GM12872 (cell line): ENCODE results near the gene UQCR11.

Experiments used
- CTCF ChIP-seq: IDR thresholded peaks from 3 replicates; pipeline ENCODE4 v1.5.1; 2011; ENCODE audit warnings: low read depth, mild to moderate bottlenecking, low read length, moderate library complexity; ENCODE audit not compliant: insufficient read depth

Gene UQCR11

GRCh38 chr19:1622541-1622940, 17.3 kb upstream of the UQCR11 start:
- TF ChIP-seq CTCF = no peak

GRCh38 chr19:1622007-1622406, 16.7 kb upstream of the UQCR11 start:
- no peak for TF ChIP-seq CTCF

GRCh38 chr19:1621574-1621973, 16.3 kb upstream of the UQCR11 start:
- TF ChIP-seq CTCF = no peak

- TF ChIP-seq CTCF = no peak
These were observed 15.8 kb upstream of the UQCR11 start for GRCh38 chr19:1621021-1621420.

- TF ChIP-seq CTCF = no peak
These were observed 15.2 kb upstream of the UQCR11 start for GRCh38 chr19:1620502-1620901.

- no peak for TF ChIP-seq CTCF
These were observed 14.4 kb upstream of the UQCR11 start for GRCh38 chr19:1619703-1620102.

- no peak for TF ChIP-seq CTCF
These were observed 13.8 kb upstream of the UQCR11 start for GRCh38 chr19:1619094-1619439.
